H1 (cell line): ENCODE measurements around the gene FCN3. TPM values are rescaled to one million over a fixed set of nuclear protein-coding genes. Genes with fewer than 3 reads are reported as not detected.

Experiments used
- CTCF ChIA-PET: fragments of 300-600 bp; sonication (Branson Sonifier 250); formaldehyde crosslinking; loops from one replicate; lab custom pipeline; 2021; ENCODE audit not compliant: partially characterized antibody; lab: Charles Lee
- POLR2A ChIA-PET: fragments of 300-600 bp; sonication (Branson Sonifier 250); formaldehyde crosslinking; loops from one replicate; lab custom pipeline; 2021; ENCODE audit warnings: inconsistent platforms; ENCODE audit not compliant: partially characterized antibody; lab: Charles Lee
- DNase-seq, 2 experiments: peaks; one replicate each; pipeline versions ENCODE4 v3.0.0 to v3.0.0-alpha.2; 2010 to 2022; ENCODE audit warnings: low spot score in 2 of 2, low read depth in 1 of 2, mixed read lengths in 1 of 2
- FAIRE-seq: peaks from 2 replicates; lab custom pipeline; 2011; peaks lifted over from hg19 to GRCh38; lab: Jason Lieb, UNC
- H2AFZ ChIP-seq: 2 replicates; pipeline ENCODE4 v1.8.1; 2012; ENCODE audit warnings: low read length, inconsistent platforms
- H2AK5ac ChIP-seq: 2 replicates; pipeline ENCODE4 v1.6.1; 2013; ENCODE audit warnings: low read depth, low read length
- H2BK120ac ChIP-seq: replicated peaks from 2 replicates; pipeline ENCODE3; 2013; ENCODE audit warnings: low read depth, low read length, inconsistent platforms
- H2BK12ac ChIP-seq: 2 replicates; pipeline ENCODE4 v1.6.1; 2013; ENCODE audit warnings: low read depth, low read length
- H2BK15ac ChIP-seq: 2 replicates; pipeline ENCODE4 v1.6.1; 2013; ENCODE audit warnings: low read length
- H2BK20ac ChIP-seq: 2 replicates; pipeline ENCODE4 v1.6.1; 2013; ENCODE audit warnings: low read length
- H2BK5ac ChIP-seq: 2 replicates; pipeline ENCODE4 v1.6.1; 2013; ENCODE audit warnings: low read depth, low read length
- H3K14ac ChIP-seq: 2 replicates; pipeline ENCODE4 v1.6.1; 2013; ENCODE audit warnings: inconsistent platforms; ENCODE audit not compliant: insufficient read length
- H3K18ac ChIP-seq: 2 replicates; pipeline ENCODE4 v1.6.1; 2013; ENCODE audit warnings: low read length; ENCODE audit errors: extremely low read depth
- H3K23ac ChIP-seq: 2 replicates; pipeline ENCODE4 v1.6.1; 2013; ENCODE audit warnings: inconsistent platforms; ENCODE audit not compliant: insufficient read length
- H3K23me2 ChIP-seq: 2 replicates; pipeline ENCODE4 v1.6.1; 2013; ENCODE audit warnings: low read depth, low read length
- H3K27ac ChIP-seq: 2 replicates; pipeline ENCODE4 v1.6.1; 2011; ENCODE audit warnings: low read depth, low read length, inconsistent platforms
- H3K27me3 ChIP-seq, 4 experiments: replicated peaks in 1 of 4; 1 replicate in 1 of 4; 2 replicates in 3 of 4; pipeline versions ENCODE4 v1.6.1 to v1.8.1; 2011 to 2013; ENCODE audit warnings: low read length in 3 of 4, mild to moderate bottlenecking in 3 of 4, inconsistent platforms in 2 of 4, mixed read lengths in 2 of 4, moderate library complexity in 1 of 4; ENCODE audit not compliant: control insufficient read depth in 3 of 4, insufficient read depth in 3 of 4; ENCODE audit errors: extremely low read depth in 1 of 4
- H3K36me3 ChIP-seq, 4 experiments: 2 replicates each; pipeline versions ENCODE4 v1.6.1 to v1.8.1; 2011 to 2013; ENCODE audit warnings: mild to moderate bottlenecking in 4 of 4, low read length in 3 of 4, moderate library complexity in 2 of 4, control low read depth in 1 of 4, inconsistent platforms in 1 of 4; ENCODE audit not compliant: insufficient read depth in 4 of 4, control insufficient read depth in 2 of 4
- H3K4ac ChIP-seq: replicated peaks from 2 replicates; pipeline ENCODE3; 2013; ENCODE audit warnings: low read length, low read depth, mixed read lengths, inconsistent platforms; ENCODE audit not compliant: insufficient read length
- H3K4me1 ChIP-seq, 4 experiments: replicated peaks in 1 of 4; 1 replicate in 1 of 4; 2 replicates in 3 of 4; pipeline versions ENCODE4 v1.6.1 to v1.8.1; 2011 to 2013; ENCODE audit warnings: low read length in 3 of 4, inconsistent platforms in 2 of 4, mixed read lengths in 1 of 4; ENCODE audit not compliant: insufficient read depth in 4 of 4, control insufficient read depth in 3 of 4
- H3K4me2 ChIP-seq, 2 experiments: 2 replicates each; pipeline versions ENCODE4 v1.6.1 to v1.8.1; 2011 to 2013; ENCODE audit warnings: low read depth in 2 of 2, low read length in 2 of 2, control low read depth in 1 of 2, inconsistent platforms in 1 of 2, mild to moderate bottlenecking in 1 of 2; ENCODE audit not compliant: insufficient read depth in 1 of 2
- H3K4me3 ChIP-seq, 4 experiments: fragments of 200-600, 300-600 bp in 1 of 4; sonication (generic), shearing (Covaris generic), sonication (Bioruptor Twin) in 1 of 4; 2 replicates each; pipeline versions ENCODE4 v1.5.1 to v1.8.1; 2011 to 2016; ENCODE audit warnings: low read length in 4 of 4, low read depth in 3 of 4, control low read depth in 2 of 4, inconsistent platforms in 2 of 4, mild to moderate bottlenecking in 2 of 4, mixed read lengths in 1 of 4, moderate library complexity in 1 of 4; ENCODE audit not compliant: insufficient read depth in 2 of 4; ENCODE audit errors: extremely low read depth in 1 of 4
- H3K56ac ChIP-seq: replicated peaks from 2 replicates; pipeline ENCODE3; 2013; ENCODE audit warnings: low read depth, mild to moderate bottlenecking, mixed read lengths, low read length, inconsistent platforms; ENCODE audit not compliant: insufficient read length
- H3K79me1 ChIP-seq: 2 replicates; pipeline ENCODE4 v1.6.1; 2013; ENCODE audit warnings: low read depth, low read length, control low read depth
- H3K79me2 ChIP-seq, 2 experiments: 2 replicates each; pipeline versions ENCODE4 v1.6.1 to v1.8.1; 2012 to 2013; ENCODE audit warnings: low read length in 2 of 2, mild to moderate bottlenecking in 2 of 2, inconsistent platforms in 1 of 2; ENCODE audit not compliant: insufficient read depth in 2 of 2, control insufficient read depth in 1 of 2
- H3K9ac ChIP-seq, 4 experiments: replicated peaks in 1 of 4; 1 replicate in 1 of 4; 2 replicates in 3 of 4; pipeline versions ENCODE4 v1.6.1 to v1.8.1; 2011 to 2013; ENCODE audit warnings: low read depth in 3 of 4, low read length in 3 of 4, control low read depth in 2 of 4, mild to moderate bottlenecking in 2 of 4, moderate library complexity in 2 of 4, inconsistent platforms in 1 of 4; ENCODE audit errors: extremely low read depth in 1 of 4
- H3K9me3 ChIP-seq, 2 experiments: 2 replicates each; pipeline versions ENCODE4 v1.6.1 to v1.8.1; 2012 to 2013; ENCODE audit warnings: mild to moderate bottlenecking in 2 of 2, moderate library complexity in 2 of 2, control low read depth in 1 of 2, inconsistent platforms in 1 of 2, low read depth in 1 of 2, low read length in 1 of 2, mixed read lengths in 1 of 2; ENCODE audit not compliant: insufficient read depth in 2 of 2
- H4K20me1 ChIP-seq, 2 experiments: replicated peaks in 1 of 2; 2 replicates each; pipeline versions ENCODE3 to v1.8.1; 2011 to 2013; ENCODE audit warnings: inconsistent platforms in 2 of 2, low read length in 2 of 2, mild to moderate bottlenecking in 1 of 2; ENCODE audit not compliant: insufficient read depth in 2 of 2, control insufficient read depth in 1 of 2
- H4K5ac ChIP-seq: 2 replicates; pipeline ENCODE4 v1.6.1; 2013; ENCODE audit warnings: low read length, low read depth, mixed read lengths, inconsistent platforms; ENCODE audit not compliant: insufficient read length
- H4K8ac ChIP-seq: 2 replicates; pipeline ENCODE4 v1.8.0; 2013; ENCODE audit warnings: mild to moderate bottlenecking, moderate library complexity, low read length, inconsistent platforms; ENCODE audit not compliant: insufficient read depth; ENCODE audit errors: extremely low read depth
- H4K91ac ChIP-seq: replicated peaks from 2 replicates; pipeline ENCODE3; 2013; ENCODE audit warnings: low read length, mixed read lengths, inconsistent platforms; ENCODE audit not compliant: insufficient read length
- BACH1 ChIP-seq: IDR thresholded peaks from 2 replicates; pipeline ENCODE4 v1.6.1; 2012; ENCODE audit warnings: low read length, improper control_type of control experiment
- CTCF ChIP-seq, 3 experiments: IDR thresholded peaks; 1 replicate in 2 of 3; 2 replicates in 1 of 3; pipeline versions ENCODE4 v1.5.1 to v1.6.1; 2011; ENCODE audit warnings: low read length in 3 of 3, mild to moderate bottlenecking in 3 of 3, inconsistent platforms in 2 of 3, low read depth in 1 of 3, moderate library complexity in 1 of 3; ENCODE audit not compliant: insufficient read depth in 1 of 3; ENCODE audit errors: control extremely low read depth in 1 of 3
- KDM5A ChIP-seq: fragments of 200-600 bp; IDR thresholded peaks from 2 replicates; pipeline ENCODE4 v1.7.1; 2012; ENCODE audit warnings: mild to moderate bottlenecking, low read length, inconsistent platforms, mixed read lengths
- MAFK ChIP-seq: IDR thresholded peaks from 2 replicates; pipeline ENCODE4 v1.6.1; 2012; ENCODE audit warnings: low read depth, mild to moderate bottlenecking, improper control_type of control experiment, low read length
- MAX ChIP-seq: IDR thresholded peaks from 2 replicates; pipeline ENCODE4 v1.6.1; 2012; ENCODE audit warnings: inconsistent platforms
- RAD21 ChIP-seq, 2 experiments: IDR thresholded peaks in 1 of 2; conservative IDR thresholded peaks in 1 of 2; 2 replicates each; pipeline ENCODE4 v1.6.1; 2011; ENCODE audit warnings: low read depth in 2 of 2, low read length in 2 of 2, improper control_type of control experiment in 1 of 2, inconsistent platforms in 1 of 2, mild to moderate bottlenecking in 1 of 2, moderate library complexity in 1 of 2
- SP1 ChIP-seq: IDR thresholded peaks from 2 replicates; pipeline ENCODE4 v1.6.1; 2011; ENCODE audit warnings: low read depth, low read length
- TCF12 ChIP-seq: IDR thresholded peaks from 2 replicates; pipeline ENCODE4 v1.6.1; 2011; ENCODE audit warnings: low read depth, mild to moderate bottlenecking, low read length
- YY1 ChIP-seq: IDR thresholded peaks from 2 replicates; pipeline ENCODE4 v1.6.1; 2011; ENCODE audit warnings: low read depth, mild to moderate bottlenecking, low read length
- WGBS, 2 experiments: shearing (Covaris generic) in 1 of 2; methylation state at CpG; one replicate each; pipeline versions ENCODE4 v1.1.6 to v1.1.7; 2013 to 2015; ENCODE audit warnings: low lambda C conversion rate in 2 of 2, mixed read lengths in 2 of 2, inconsistent platforms in 1 of 2, low coverage in 1 of 2, missing lambda C conversion rate in 1 of 2; ENCODE audit not compliant: insufficient replicate concordance in 2 of 2, insufficient coverage in 1 of 2, insufficient read length in 1 of 2; ENCODE audit errors: extremely low coverage in 1 of 2, missing lambda C conversion rate in 1 of 2; 5-methylcytosine and 5-hydroxymethylcytosine counted together
- polyA plus RNA-seq, 7 experiments: library from polyadenylated mRNA; depleted of rRNA in 3 of 7; stranded (reverse) in 5 of 7; unstranded in 2 of 7; fragments of >200 nt in 5 of 7; fragments of 200-250 nt in 2 of 7; gene quantifications; 1 replicate in 5 of 7; 2 replicates in 1 of 7; 4 replicates in 1 of 7; pipeline versions ENCODE4 v1.2.1 to v1.2.3, GENCODE V29; 2011 to 2013; ENCODE audit warnings: missing spikeins in 2 of 7, mixed read lengths in 2 of 7
- total RNA-seq: library from RNA; stranded (reverse); fragmentation: NEBNext Ultra II Directional; extraction: Animal tissue kit (Norgen Biotek cat#: 25700); gene quantifications from 2 replicates; pipeline ENCODE4 v1.2.1, GENCODE V29; 2021

Gene FCN3
- total and polyA plus RNA-seq, 2 of the 8 experiments (the other 6 are each of a cell fraction or from before 2014, with no cell fraction given): 0.30 to 0.57 TPM

GRCh38 chr1:27372808-27373690, 1.6 kb downstream of the FCN3 start:
- Histone ChIP-seq H2BK120ac (no peak overlapping the region), H2AK5ac (no peak overlapping the region), H4K20me1 (no peaks in the 10 kb centered on the region), H4K8ac (peak overlapping the region; percentile 65; the same call in 1 of the 2 replicates), H2BK20ac (no peak overlapping the region), H3K4me1 (peaks cover 0 to 3% (median 0%) of the 10 kb centered on the region in 4 experiments; a peak in 1 of 7 replicates), H4K5ac (no peak overlapping the region), H2BK15ac (no peak overlapping the region; the same call in 1 of the 2 replicates), H3K14ac (no peak overlapping the region), H3K27ac (no peak overlapping the region), H3K79me1 (no peaks in the 10 kb centered on the region), H3K23me2 (no peaks in the 10 kb centered on the region), H2BK12ac (no peak overlapping the region), H4K91ac (no peak overlapping the region), H3K56ac (no peak overlapping the region), H2AFZ (no peak overlapping the region), H3K9me3 (no peaks in the 10 kb centered on the region), H3K4me3 (no peak overlapping the region), H3K27me3 (no peaks in the 10 kb centered on the region), H3K4ac (no peak overlapping the region), H3K79me2 (no peaks in the 10 kb centered on the region), H3K4me2 (no peak overlapping the region), H3K36me3 (no peaks in the 10 kb centered on the region), H3K18ac (no peak overlapping the region), H3K23ac (no peak overlapping the region), H3K9ac (no peak overlapping the region), H2BK5ac (no peak overlapping the region)
- POLR2A ChIA-PET: interaction anchor here (1.0 to 5.0 kb wide), 2 partner anchors 9 to 18 kb away, joined by 3 to 14 read pairs; partner anchors contain the start of gene CD164L2
- FAIRE-seq: no peak
- peak in 1 of 2 experiments; percentile 64 for DNase-seq
- 90% methylated on average over 11 of the region's 11 CpGs; no CpG with 5 or more reads in 1 of the 2 experiments for WGBS, 2 experiments
- CTCF ChIA-PET: interaction anchor here (0.7 to 28.8 kb wide), 15 partner anchors 10 to 363 kb away, joined by 3 to 625 read pairs (median 5); partner anchors contain the start of genes CD164L2, FCN3 and GPR3
- TF ChIP-seq TCF12 (no peak), MAFK (no peak), KDM5A (no peak), RAD21 (IDR thresholded peaks at IDR 0.05 in 1 of 2, conservative IDR thresholded peaks at IDR 0.05 in 1 of 2; ENCODE audit: low read depth in 2 of 2, low read length in 2 of 2) (peak; percentile 41 to 57; a peak in 3 of 4 replicates), MAX (no peak), SP1 (no peak), CTCF (IDR thresholded peaks at IDR 0.05; ENCODE audit: control extremely low read depth in 1 of 3, insufficient read depth in 1 of 3, low read depth in 1 of 3, low read length in 3 of 3) (peak; percentile 61 to 69 (median 63)), BACH1 (no peak), YY1 (no peak)
